HG02884 (cell line): ENCODE data around the gene POP7.

Experiments
- ATAC-seq: cut with Tn5 transposase; IDR thresholded peaks from one replicate; pipeline ENCODE4 v1.9.1; 2021; ENCODE audit warnings: mild to moderate bottlenecking, moderate library complexity; ENCODE audit not compliant: unreplicated experiment

The POP7 gene

DNA sequence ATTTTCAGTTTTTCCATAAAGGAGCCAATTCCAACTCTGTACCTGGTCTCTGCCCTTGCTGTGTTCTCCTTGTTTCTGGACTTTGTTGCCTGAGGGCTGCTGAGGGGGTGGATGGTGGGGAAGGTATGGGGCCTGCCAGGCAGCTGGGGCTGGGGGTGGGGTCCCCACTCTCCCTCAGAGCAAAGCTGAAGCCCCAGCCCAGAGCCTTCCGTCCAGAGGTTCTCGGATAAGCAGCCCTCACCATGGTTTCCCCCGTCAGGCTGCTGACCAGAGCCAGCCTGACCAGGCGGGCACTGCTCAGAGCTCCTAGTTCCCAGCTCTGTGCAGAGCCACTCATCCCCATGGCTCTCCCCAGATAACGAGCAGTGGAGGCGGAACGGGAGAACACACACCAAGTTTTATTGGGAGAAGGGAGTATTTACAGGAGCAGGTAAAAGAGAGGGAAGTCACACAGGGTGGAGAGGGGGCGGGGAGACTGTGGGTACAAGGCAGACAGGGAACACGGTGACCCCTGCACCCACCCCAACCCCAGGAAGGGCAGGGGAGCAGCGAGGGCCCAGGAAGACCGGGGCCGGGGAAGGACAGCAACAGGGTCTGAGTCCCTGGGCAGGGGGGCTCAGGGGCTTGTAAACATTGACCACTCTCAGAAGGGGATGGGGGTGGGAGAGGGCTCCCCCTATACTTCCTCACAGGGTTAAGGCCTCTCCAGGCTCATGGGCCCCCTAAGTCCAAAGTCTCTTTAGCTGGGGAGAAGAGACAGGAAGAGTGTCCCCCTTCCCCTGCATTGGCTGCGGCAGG, 26.6 kb upstream of the POP7 start:
- no peak for ATAC-seq

DNA sequence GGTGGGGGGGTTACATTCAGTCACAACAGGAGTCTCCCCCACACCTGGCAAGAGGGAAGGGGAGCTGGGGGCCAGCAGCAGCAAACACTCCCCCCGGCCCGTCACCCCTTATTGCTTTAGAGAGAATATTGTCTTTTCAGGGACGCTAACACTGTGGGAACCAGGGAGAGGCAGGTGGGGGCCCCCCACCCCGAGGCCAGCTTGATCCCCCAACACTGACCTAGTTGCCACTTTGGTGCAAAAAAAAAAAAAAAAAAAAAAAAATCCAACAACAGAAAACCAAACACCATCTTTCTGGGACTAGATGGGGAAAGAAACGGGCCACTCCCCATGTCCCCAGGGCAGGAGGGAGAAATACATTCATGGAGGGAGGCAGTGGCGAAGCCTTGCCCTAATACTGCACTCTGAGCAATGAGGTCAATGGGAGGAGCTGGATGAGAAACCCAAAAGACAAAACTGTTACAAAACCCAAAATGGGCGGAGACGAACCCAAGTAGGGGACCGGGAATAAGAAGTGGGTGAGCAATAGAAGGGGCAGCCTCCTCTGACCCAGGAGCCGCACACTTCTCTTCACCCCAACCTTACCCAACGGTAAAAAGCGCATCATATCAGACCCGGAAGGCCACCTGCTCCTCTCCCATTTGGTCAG, 25.9 kb upstream of the POP7 start:
- ATAC-seq = no peak

DNA sequence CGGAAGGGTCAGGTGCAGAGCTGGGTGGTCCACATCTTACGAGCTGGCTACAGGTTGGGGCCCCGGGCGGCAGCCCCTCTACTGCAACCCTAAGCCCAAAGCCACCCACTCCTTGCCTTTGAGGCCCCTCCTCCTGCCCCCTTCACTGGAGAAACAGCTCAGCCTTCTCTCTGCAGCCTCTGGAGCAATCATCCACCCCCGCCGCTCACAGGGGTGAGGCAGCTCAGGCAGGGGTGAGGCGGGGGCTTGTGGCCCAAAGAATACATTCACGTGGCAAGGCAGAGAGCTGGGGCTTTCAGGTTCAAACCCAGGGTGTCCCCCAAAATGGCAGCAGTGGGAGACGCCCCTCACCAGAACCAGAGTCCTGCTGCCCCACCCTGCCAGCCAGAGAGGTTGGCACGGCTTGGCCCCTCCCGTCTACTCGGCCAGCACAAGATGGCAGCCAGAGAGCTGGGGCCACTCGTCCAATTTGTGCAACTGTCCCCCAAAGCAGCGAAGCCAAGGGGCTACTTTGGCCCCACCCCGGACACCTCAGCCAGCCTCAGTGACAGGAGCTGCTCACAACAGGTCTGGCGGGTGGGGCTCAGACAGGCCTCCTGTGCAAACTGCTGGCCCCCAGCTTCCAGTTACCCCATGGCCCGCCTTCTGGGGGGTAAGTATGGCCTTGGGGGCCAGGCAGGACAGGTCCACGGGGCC, 25.2 kb upstream of the POP7 start:
- no peak for ATAC-seq

DNA sequence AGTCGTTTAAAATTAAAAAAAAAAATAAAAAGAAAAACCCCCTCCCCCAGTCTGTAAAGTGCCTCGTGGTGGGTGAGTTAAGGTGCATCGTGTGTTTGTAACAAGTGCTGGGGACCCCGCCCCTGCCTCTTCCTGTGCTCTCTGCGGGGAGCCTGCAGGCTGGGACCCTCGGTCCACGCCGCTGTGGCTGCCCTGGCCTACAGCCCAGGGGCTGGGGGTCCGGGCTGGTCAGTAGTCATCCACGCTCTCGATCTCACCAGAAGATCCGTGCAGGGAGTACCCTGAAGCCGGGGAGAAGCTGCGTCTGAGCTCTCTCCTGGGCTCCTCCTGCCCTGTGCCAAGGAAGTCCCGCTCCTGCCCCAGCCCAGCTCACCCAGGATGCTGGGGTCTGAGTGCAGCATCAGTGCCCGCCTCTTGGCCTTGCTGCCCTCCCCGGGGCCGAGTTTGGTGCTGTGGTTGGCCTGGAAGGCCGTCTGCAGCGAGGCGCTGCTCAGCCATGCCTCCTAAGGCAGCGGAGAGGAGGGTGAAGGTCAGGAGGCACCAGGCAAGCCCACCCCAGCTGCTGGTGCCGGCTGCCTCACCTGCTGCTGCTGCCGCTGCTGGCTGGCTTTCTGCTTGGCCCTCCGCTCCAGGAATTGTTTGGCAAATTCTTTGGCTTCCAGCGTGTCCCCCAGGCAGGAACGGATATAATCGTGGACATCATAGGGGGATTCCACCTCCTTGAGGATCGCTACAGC, 24.3 kb upstream of the POP7 start:
- no peak for ATAC-seq

DNA sequence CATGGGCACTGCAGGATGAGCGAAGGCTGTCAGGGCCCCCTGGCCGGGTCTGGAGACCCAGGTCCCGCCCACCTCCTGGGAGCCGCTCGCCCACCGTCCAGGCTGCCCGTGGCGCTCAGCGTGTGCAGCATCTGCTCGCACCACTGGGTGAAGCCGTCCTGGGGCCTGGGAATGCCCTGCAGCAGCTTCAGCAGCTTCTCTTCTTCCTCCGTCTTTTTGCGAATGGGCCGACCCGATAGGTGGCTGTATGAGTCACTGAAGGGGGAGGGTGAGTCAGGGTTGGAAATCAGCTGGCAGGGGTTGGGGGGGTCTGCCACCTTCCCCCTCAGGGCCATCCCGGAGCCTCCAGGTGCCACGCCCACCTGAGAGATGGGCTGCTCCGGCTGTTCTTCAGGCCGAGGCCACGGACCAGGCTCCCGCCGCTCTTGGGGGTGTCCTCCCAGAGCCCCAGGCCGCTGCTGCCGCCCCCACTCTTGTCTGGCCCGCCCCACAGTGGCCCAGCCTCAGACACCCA, 23.6 kb upstream of the POP7 start:
- ATAC-seq = no peak

DNA sequence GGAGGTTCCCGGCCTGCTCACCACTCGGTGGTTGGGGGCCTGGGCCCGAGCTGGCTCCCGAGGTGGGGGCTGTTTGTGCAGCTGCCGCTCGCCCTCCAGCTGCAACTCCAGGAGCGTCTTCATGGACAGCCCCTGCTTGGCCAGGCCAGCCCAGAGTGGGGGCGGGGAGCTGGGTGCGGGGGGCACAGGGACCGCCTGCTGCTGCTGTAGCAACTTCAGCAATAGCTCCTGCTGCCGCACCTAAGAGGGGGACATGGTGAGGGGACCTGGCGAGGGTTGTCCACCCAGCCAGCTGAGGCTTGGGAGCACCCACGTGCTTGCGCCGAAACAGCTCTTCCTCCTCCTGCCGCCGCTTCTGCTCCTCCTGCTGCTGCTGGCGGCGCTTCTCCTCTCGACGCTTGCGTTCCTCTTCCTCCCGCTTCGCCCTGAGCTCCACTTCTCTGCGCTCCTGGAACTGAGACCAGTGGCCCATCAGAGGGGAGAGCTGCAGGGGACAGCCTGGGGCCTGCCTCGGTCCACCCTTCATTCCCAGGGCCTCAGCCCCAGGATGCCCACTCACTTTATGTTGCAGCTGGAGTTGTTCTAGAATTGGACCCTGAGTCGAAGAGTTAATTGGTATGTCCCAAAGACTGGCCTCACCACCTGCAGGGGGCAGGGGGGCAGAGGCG, 22.8 kb upstream of the POP7 start:
- no peak for ATAC-seq

DNA sequence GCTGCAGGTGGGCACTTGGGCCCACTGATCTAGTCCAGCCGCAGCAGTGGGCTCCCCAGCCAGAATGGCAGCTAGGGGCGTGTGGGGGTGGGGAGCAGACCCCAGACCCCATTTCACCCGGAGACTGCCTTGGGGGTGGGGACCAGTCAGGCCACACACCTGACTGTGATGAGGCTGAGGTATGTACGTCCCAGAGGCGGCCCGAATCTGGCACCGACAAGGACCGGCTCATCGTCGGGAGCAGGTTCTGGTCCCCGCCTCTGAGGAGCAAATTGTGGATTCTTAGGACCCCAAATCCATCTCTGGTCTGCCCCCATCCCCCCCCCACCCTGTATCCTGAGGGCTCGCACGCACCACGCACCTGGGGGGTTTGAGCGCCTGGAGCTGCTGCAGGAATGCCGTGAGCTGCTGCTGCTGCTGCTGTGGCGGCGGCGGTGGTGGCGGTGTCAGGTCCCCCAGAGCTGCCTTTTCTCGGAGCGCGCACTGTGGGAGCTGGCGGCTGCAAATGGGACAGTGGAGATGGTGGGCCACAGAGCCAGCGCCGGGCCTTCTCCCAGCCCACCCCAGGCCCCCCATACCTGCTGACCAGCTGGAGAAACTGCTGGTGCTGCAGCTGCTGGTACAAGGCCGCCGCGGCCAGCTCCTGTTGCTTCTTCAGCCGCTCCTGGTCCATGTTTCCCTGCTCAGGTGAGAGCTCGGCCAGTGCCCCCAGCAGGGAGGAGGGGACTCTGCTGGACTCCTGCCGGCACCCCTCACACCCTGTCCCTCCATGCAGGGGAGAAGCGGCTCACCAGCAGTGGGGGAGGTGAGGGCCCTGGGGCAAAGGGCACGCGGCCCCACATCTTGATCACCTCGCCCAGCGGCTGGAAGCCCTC, 22.0 kb upstream of the POP7 start:
- no peak for ATAC-seq

DNA sequence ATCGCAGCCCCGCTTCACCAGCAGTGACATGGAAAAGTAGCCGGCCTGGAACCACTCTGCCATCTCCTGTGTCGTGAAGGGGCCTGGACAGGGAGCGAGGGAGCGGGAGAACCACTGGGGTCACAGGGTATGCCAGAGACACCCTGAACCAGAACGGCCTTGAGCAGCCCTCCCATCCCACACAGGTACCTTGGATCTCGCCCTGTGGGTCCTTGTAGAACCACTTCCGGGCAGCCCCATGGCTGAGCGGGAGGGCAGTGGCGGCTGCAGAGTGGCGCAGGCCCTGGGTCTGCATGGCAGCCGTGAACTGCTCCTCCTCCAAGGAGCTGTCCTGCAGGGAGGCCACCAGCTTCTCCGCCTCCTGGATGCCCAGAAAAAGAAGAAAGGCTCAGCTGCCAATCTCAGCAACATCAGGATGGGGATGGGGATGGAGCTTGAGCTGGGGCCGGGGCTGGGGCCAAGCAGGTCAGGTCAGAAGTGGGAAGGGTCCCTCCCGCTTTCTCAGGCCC, 21.3 kb upstream of the POP7 start:
- ATAC-seq = no peak

DNA sequence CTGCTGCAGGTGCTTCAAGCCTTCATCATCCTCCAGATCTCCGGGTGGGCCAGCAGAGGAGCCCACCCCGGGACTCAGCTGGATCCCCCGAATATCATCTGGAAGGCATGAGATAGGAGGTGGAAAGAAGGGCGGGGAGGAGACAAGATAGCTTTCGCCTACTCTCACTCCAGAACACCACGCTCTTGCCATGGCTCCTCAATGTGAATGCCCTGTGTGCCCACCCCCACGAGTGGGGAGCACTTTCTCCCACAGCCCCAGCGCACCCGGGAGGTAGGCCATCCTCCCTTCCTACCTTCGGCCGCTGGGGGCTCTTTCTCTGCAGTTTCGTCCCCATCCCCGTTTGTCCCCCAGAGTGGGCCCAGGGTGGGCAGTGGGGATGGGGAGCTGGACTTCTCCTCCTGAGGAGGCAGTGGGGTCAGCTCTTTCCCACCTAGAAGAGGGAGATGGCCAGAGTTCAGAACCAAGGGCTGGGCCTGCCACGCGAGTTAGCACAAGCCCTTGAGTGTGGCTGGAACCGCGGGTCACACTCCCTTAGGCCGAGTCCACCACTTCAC, 20.8 kb upstream of the POP7 start:
- no peak for ATAC-seq

DNA sequence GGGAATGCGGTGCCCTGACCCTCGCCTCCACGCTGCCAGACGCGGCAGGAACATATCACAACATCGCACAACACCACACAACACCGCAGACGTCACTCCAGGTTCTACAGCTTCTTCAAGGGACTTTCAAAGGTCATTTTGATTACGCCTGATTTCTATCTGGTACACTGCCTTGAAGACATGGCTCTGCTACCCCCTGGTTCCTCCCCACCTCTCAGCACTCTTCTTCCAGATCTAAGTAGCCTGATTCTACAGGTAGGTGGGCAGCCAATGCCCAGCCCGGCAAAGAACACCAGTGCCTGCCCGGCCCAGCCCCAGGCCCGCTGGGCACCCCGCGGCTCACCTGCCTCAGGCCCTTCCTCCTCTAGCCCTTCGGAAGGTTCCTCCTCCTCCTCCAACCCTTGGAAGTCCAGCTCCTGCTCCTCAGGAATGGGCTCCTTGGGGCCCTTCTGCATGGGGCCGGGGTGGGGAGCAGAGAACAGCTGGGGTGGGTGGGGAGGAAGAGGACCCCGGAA, 20.2 kb upstream of the POP7 start:
- no peak for ATAC-seq

DNA sequence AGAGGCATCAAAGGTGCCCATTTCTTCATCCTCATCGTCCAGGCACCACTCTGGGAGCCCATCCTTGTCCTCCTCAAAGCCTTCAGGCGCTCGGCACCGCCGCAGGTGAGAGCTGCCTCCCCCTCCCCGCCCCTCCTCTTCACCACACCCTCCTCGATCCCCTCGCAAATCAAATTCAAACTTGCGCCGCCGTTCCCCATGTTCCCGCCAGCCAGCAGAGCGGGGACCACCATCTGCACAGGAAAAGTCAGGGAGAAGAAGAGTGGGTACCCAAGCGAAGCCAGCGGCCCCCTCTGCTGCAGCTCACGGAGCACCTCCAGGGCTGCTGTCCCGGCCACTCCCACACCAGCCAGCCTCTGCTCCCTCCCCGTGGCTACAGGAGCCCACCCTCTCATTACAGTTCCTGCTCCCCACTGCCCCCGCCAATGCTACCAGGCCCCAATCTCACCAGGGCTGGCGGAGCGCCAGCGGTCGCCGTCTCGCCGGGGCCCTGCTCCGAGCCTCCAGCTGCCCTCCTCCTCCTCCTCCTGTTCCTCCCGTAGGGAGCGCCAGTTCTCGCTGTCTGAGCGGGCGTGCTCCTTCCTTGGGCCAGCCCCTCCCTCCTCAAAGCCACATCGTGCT, 19.6 kb upstream of the POP7 start:
- no peak for ATAC-seq

DNA sequence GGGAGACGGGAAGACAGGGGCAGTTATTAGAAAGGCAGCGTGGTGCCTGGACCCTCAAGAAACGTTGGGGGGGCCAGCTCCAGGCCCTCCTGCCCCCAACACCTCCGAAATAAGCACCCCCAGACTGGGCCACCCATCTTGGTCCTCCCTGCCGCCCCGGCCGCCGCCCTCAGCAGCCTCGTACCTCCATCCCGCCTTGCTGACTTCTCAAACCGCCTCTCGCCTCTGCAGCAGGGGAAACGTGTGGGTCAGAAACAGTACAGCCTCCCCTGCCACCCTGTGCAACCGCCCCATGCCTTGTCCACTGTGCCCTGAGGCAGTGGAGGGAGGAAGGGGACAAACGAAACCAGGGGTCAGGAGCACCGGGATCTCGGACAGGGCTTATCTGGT, 19.1 kb upstream of the POP7 start:
- ATAC-seq = no peak

DNA sequence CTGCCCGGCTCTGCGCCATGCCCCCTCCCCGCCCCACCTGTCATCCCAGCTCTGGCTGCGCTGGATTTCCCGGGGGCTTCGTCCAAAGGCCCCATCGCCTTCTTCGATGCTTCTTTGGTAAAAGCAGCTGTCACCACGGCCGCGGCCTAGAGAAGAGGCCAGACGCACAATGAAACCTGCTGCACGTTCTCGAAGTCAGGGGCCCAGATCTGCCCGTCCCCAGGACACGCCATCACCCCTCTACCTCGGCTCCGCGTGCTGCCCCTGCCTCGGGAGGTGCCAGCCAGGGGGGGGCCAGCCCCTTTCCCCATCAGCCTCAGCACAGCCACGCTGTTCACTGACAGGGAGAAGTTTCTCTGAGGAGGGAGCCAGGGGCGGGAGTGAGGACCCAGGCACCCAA, 18.7 kb upstream of the POP7 start:
- ATAC-seq = no peak

DNA sequence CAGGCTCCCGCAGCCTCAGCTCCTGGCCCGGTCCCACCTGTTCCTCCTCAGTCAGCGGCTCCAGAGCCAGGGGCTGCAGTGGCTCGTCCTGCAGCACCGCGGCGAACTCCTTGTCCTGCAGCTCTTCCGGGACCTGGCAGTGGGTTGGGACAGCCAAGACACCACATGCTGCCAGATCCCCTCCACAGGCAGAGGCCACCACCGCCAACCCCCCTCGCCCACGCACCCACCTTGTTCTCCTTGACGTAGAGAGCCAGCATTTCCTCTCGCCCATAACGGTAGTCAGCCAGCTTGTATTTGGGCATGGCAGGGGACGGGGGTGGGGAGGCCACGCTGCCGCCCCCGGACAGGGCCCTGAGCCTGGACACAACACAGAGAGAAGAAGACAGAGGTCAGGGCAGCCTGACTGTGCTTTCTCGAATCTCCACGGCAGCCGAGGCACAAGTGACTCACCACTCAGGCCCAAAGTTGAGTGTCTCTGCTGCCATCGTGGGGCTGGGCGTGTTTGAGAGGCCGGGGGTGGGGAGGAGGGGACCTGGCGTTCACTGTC, 18.1 kb upstream of the POP7 start:
- ATAC-seq = no peak

DNA sequence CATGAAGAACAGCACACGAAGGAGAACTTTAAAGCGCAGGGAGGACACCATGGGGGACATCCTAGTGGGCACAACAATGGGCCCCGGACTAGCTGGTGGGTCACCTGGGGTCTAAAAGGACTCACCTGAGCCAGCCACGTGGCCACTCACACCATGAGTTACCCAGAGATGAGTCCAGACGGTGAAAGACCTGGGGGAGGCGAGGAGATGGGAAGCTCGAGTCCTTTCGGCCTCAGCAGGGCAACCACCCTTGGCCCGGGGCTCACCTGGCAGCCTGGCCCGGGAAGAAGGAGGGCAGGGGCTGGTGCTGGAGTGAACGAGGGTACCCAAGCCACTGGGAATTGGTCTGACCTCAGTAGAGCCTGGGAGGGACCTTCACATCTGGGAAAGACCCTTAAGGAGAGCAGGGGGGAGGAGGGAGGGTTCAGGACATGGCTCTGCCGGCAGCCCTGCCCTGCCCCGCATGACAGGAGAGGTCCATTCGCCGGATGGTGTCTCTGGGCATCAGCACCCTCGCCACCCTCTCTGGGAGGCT, 17.5 kb upstream of the POP7 start:
- ATAC-seq = no peak

DNA sequence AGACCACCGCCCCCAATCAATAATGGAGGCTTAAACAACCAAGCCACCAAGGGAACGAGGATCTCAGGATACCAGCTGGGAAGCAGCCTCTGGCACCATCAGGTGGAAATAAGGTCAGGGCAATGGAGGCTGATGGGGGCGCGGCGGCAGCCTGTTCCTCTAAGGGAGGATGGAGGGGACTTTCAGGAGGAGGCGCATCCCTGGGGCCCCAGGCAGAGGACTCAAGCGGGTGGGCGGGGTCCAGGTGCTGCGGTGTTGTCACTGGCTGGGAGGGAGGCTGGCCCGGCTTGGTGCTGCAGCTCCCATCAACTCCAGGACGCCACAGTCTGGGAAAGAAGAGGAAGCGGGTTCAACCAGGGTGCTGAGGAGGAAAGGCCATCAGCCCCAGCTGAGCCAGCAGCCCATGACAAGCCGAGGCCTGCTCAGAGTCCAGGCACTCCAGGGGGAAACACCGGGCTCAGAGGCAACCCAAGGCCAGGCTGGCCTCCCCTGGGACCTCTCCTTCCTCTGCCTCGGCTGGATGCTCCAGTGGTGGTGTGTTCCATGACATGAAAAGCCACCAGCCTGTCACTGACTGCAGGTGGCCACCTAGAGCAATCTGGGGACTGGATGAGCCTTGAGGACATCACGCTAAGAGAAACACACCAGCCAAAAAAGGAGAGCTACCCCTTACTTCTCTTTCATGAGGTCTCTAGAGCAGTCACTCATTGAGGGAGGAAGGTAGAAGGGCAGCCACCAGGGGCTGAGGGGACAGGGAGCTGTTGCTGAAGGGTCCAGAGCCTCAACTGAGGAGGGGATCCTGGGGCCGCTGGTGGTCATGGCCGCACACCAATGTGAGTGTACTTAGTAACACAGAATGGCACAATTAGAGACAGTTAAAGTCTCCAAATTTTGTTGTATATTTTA, 16.4 kb upstream of the POP7 start:
- ATAC-seq = no peak
